ENCODE measurements around the gene CLPSL1.

- no peak for TF ChIP-seq CTCF (IDR thresholded peaks at IDR 0.05)
- TF ChIP-seq EZH2 (IDR thresholded peaks at IDR 0.05; ENCODE audit: borderline replicate concordance, insufficient read depth, low read depth, low read length, poor library complexity, severe bottlenecking) = no peak
Observed at GRCh38 chr6:35798706-35799105, 17.9 kb downstream of the CLPSL1 start.
